Progenitor cell of endocrine pancreas (in vitro differentiated cells): ENCODE measurements around the gene FGFR2. TPM values are rescaled to one million over a fixed set of nuclear protein-coding genes. Genes with fewer than 3 reads are reported as not detected.

Source experiments
- DNase-seq: peaks from one replicate; pipeline ENCODE4 v3.0.0; 2021; ENCODE audit warnings: low spot score; ENCODE audit not compliant: unreplicated experiment
- H3K27ac Mint-ChIP-seq: 2 replicates; pipeline ENCODE4 v1.8.0; 2021; ENCODE audit warnings: mild to moderate bottlenecking, moderate library complexity, mixed read lengths
- H3K27me3 Mint-ChIP-seq: 2 replicates; pipeline ENCODE4 v1.8.0; 2021; ENCODE audit warnings: mixed read lengths
- H3K36me3 Mint-ChIP-seq: 2 replicates; pipeline ENCODE4 v1.8.0; 2022; ENCODE audit warnings: mixed read lengths; ENCODE audit not compliant: insufficient read depth
- H3K4me1 Mint-ChIP-seq: 2 replicates; pipeline ENCODE4 v1.8.0; 2021; ENCODE audit warnings: low read depth, mixed read lengths
- H3K4me3 Mint-ChIP-seq: 2 replicates; pipeline ENCODE4 v1.8.0; 2021; ENCODE audit warnings: low read depth, mild to moderate bottlenecking, moderate library complexity, mixed read lengths
- H3K9me3 Mint-ChIP-seq: 2 replicates; pipeline ENCODE4 v1.8.0; 2021; ENCODE audit warnings: low read depth, mixed read lengths
- total RNA-seq: library from RNA; stranded (reverse); gene quantifications from 2 replicates; pipeline ENCODE4 v1.2.1, GENCODE V29; 2021
- TF ChIP-seq, protein P1 (sequence below): fragments of 200-600 bp; sonication (generic); IDR thresholded peaks from one replicate; pipeline ENCODE4 v1.5.0; 2021; ENCODE audit warnings: antibody characterized with exemption, mild to moderate bottlenecking; ENCODE audit not compliant: unreplicated experiment

Gene FGFR2
- total RNA-seq, 1 donor from 2014 or later: 146 TPM

GRCh38 chr10:121516093-121516865 lies 82.0 kb downstream of the FGFR2 start:
- H3K4me3 Mint-ChIP-seq: no peak overlapping the region
- peaks cover 11% of the 10 kb centered on the region for H3K4me1 Mint-ChIP-seq
- TF ChIP-seq, protein P1, sequence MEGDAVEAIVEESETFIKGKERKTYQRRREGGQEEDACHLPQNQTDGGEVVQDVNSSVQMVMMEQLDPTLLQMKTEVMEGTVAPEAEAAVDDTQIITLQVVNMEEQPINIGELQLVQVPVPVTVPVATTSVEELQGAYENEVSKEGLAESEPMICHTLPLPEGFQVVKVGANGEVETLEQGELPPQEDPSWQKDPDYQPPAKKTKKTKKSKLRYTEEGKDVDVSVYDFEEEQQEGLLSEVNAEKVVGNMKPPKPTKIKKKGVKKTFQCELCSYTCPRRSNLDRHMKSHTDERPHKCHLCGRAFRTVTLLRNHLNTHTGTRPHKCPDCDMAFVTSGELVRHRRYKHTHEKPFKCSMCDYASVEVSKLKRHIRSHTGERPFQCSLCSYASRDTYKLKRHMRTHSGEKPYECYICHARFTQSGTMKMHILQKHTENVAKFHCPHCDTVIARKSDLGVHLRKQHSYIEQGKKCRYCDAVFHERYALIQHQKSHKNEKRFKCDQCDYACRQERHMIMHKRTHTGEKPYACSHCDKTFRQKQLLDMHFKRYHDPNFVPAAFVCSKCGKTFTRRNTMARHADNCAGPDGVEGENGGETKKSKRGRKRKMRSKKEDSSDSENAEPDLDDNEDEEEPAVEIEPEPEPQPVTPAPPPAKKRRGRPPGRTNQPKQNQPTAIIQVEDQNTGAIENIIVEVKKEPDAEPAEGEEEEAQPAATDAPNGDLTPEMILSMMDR: no peak
- H3K36me3 Mint-ChIP-seq: peaks cover 56% of the 10 kb centered on the region
- H3K27ac Mint-ChIP-seq: no peak overlapping the region
- DNase-seq: no peak
- no peaks in the 10 kb centered on the region for H3K27me3 Mint-ChIP-seq
- H3K9me3 Mint-ChIP-seq: no peaks in the 10 kb centered on the region

- TF ChIP-seq, protein P1: no peak
- Mint-ChIP-seq H3K27me3 (no peaks in the 10 kb centered on the region), H3K4me3 (no peak overlapping the region), H3K36me3 (peaks cover 50% of the 10 kb centered on the region), H3K9me3 (no peaks in the 10 kb centered on the region), H3K4me1 (peaks cover 18% of the 10 kb centered on the region), H3K27ac (peak overlapping the region; percentile 26)
- DNase-seq: no peak
Measured at GRCh38 chr10:121514141-121514865, 83.9 kb downstream of the FGFR2 start.

- Mint-ChIP-seq H3K4me1 (peaks cover 19% of the 10 kb centered on the region), H3K9me3 (no peaks in the 10 kb centered on the region), H3K27me3 (no peaks in the 10 kb centered on the region), H3K27ac (peak overlapping the region; percentile 89), H3K4me3 (no peak overlapping the region), H3K36me3 (peaks cover 45% of the 10 kb centered on the region)
- no peak for DNase-seq
- TF ChIP-seq, protein P1: no peak
Measured at GRCh38 chr10:121511943-121512342, 86.3 kb downstream of the FGFR2 start.

GRCh38 chr10:121511460-121511859 lies 86.8 kb downstream of the FGFR2 start:
- no peaks in the 10 kb centered on the region for H3K27me3 Mint-ChIP-seq
- TF ChIP-seq, protein P1: no peak
- no peak for DNase-seq
- H3K4me1 Mint-ChIP-seq: peaks cover 19% of the 10 kb centered on the region
- peaks cover 48% of the 10 kb centered on the region for H3K36me3 Mint-ChIP-seq
- peak overlapping the region; percentile 89 for H3K27ac Mint-ChIP-seq
- no peaks in the 10 kb centered on the region for H3K9me3 Mint-ChIP-seq
- no peak overlapping the region for H3K4me3 Mint-ChIP-seq

GRCh38 chr10:121510201-121510771 lies 88.0 kb downstream of the FGFR2 start:
- H3K4me3 Mint-ChIP-seq: no peak overlapping the region
- no peaks in the 10 kb centered on the region for H3K27me3 Mint-ChIP-seq
- H3K4me1 Mint-ChIP-seq: peaks cover 19% of the 10 kb centered on the region
- H3K9me3 Mint-ChIP-seq: no peaks in the 10 kb centered on the region
- peak overlapping the region; percentile 93 for H3K27ac Mint-ChIP-seq
- peaks cover 50% of the 10 kb centered on the region for H3K36me3 Mint-ChIP-seq
- no peak for DNase-seq
- TF ChIP-seq, protein P1: no peak
